SU-DHL-6 (cell line): ENCODE measurements around the gene PRIMPOL.
"Not testable (repeated sequence)": the region's sequence is repeated elsewhere in the genome, so short reads cannot be mapped to it uniquely, and the experiment has no call there.

Experiments used
- H2AFZ ChIP-seq: fragments of 200-600 bp; sonication (generic); 2 replicates; pipeline ENCODE4 v1.6.1; 2014; ENCODE audit warnings: low read depth, mild to moderate bottlenecking, moderate library complexity, mixed read lengths, antibody characterized with exemption, low read length; ENCODE audit not compliant: severe bottlenecking
- H3F3A ChIP-seq: fragments of 200-600 bp; shearing (Covaris generic); 2 replicates; pipeline ENCODE4 v1.6.0; 2016; ENCODE audit warnings: antibody characterized with exemption, mild to moderate bottlenecking; ENCODE audit not compliant: insufficient read depth
- H3K27ac ChIP-seq: fragments of 200-600 bp; sonication (generic); 2 replicates; pipeline ENCODE4 v1.5.1; 2016; ENCODE audit warnings: low read depth, mild to moderate bottlenecking, low read length, moderate library complexity, mixed read lengths
- H3K27me3 ChIP-seq: fragments of 200-600 bp; sonication (generic), shearing (Covaris generic); 2 replicates; pipeline ENCODE4 v1.6.0; 2014; ENCODE audit warnings: mild to moderate bottlenecking, low read length
- H3K36me3 ChIP-seq: fragments of 200-600 bp; sonication (generic); 2 replicates; pipeline ENCODE4 v1.6.1; 2014; ENCODE audit warnings: mild to moderate bottlenecking, low read length, mixed read lengths
- H3K4me2 ChIP-seq: fragments of 300-600, 200-600 bp; shearing (Covaris generic), sonication (generic); 2 replicates; pipeline ENCODE4 v1.6.0; 2014; ENCODE audit warnings: low read length, low read depth, mild to moderate bottlenecking; ENCODE audit not compliant: poor library complexity, severe bottlenecking
- H3K4me3 ChIP-seq: fragments of 200-600 bp; sonication (generic); 2 replicates; pipeline ENCODE4 v1.5.1; 2014; ENCODE audit warnings: antibody characterized with exemption, low read length, mild to moderate bottlenecking, mixed read lengths; ENCODE audit not compliant: insufficient read depth, poor library complexity, severe bottlenecking
- H3K79me2 ChIP-seq: fragments of 200-600 bp; sonication (generic); 2 replicates; pipeline ENCODE4 v1.6.1; 2014; ENCODE audit warnings: mild to moderate bottlenecking, low read length, moderate library complexity; ENCODE audit not compliant: insufficient read depth
- H3K9ac ChIP-seq: fragments of 200-600 bp; sonication (generic); 2 replicates; pipeline ENCODE4 v1.7.0; 2014; ENCODE audit warnings: mild to moderate bottlenecking, low read length
- H3K9me2 ChIP-seq: fragments of 200-600 bp; sonication (generic); replicated peaks from 2 replicates; pipeline ENCODE4 v1.6.1; 2014; ENCODE audit warnings: low read length; ENCODE audit not compliant: insufficient read depth
- H3K9me3 ChIP-seq: fragments of 200-600 bp; sonication (generic); 2 replicates; pipeline ENCODE4 v1.6.1; 2014; ENCODE audit warnings: low read length, mixed read lengths; ENCODE audit not compliant: insufficient read depth
- H4K20me1 ChIP-seq: fragments of 200-600 bp; sonication (generic); 2 replicates; pipeline ENCODE4 v1.6.1; 2014; ENCODE audit warnings: low read depth, mild to moderate bottlenecking, antibody characterized with exemption, low read length, moderate library complexity, mixed read lengths
- CTCF ChIP-seq: fragments of 200-600 bp; sonication (generic); IDR thresholded peaks from one replicate; pipeline ENCODE4 v1.5.1; 2017; ENCODE audit warnings: antibody characterized with exemption, mild to moderate bottlenecking, low read length, moderate library complexity; ENCODE audit not compliant: insufficient read depth, poor library complexity, severe bottlenecking
- EZH2phosphoT487 ChIP-seq: fragments of 200-600 bp; sonication (generic), shearing (Covaris generic); conservative IDR thresholded peaks from 2 replicates; pipeline ENCODE4 v1.6.1; 2018; ENCODE audit warnings: mild to moderate bottlenecking, antibody characterized with exemption, low read length, moderate library complexity, mixed read lengths

Gene PRIMPOL

DNA sequence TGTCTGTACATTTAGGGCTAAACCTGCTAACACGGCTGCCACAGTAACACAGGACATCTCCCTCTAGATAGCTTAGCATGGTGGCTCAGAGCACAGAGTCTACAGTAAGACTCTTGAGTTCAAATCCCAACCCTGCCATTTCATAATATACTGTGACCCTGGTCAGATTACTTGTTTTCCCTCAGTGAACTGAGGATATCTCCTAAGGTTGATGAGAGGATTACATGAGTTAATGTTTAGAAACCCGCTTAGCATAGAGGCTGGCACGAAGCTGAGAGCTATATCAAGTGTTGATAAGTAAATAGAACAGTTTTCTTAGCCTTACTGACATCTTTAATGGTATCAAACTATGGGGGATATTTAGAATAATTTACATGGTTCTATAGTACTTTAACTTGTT is 37.5 kb upstream of the PRIMPOL start:
- no peaks in the 10 kb centered on the region for H3K79me2 ChIP-seq
- TF ChIP-seq EZH2phosphoT487, result no peak
- TF ChIP-seq CTCF, result no peak
- no peak overlapping the region for H3K27ac ChIP-seq
- H3K36me3 ChIP-seq, result no peaks in the 10 kb centered on the region
- H4K20me1 ChIP-seq, result no peaks in the 10 kb centered on the region
- H3K9me2 ChIP-seq, result no peaks in the 10 kb centered on the region
- no peak overlapping the region for H3K9ac ChIP-seq
- H3K4me2 ChIP-seq, result no peak overlapping the region
- no peak overlapping the region for H3K4me3 ChIP-seq
- H3F3A ChIP-seq, result no peaks in the 10 kb centered on the region
- H2AFZ ChIP-seq, result no peak overlapping the region
- H3K27me3 ChIP-seq, result no peaks in the 10 kb centered on the region
- peaks cover 13% of the 10 kb centered on the region; the same call in 1 of the 2 replicates for H3K9me3 ChIP-seq

DNA sequence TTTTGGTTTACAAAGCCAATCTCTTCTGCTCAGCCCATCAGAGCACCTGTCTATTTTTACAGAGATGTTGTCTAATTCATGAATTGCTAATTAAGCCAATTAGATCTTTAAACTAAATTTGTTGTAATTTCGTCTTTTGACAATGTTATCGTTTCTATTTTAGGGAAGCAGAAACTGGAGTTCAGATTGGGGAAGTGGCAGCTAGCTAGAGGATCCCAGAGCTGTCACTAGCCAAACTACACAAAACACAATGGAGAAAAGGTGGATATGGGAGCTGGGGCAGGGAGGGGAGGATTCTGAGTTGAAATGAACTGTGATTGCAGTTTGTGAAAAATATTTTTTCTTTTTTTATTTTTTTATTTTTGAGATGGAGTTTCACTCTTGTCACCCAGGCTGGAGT is 36.1 kb upstream of the PRIMPOL start:
- TF ChIP-seq EZH2phosphoT487 (no peak), CTCF (no peak)
- Histone ChIP-seq H3K27me3 (no peaks in the 10 kb centered on the region), H3K36me3 (no peaks in the 10 kb centered on the region), H4K20me1 (no peaks in the 10 kb centered on the region), H3K9me3 (peaks cover 13% of the 10 kb centered on the region; the same call in 1 of the 2 replicates), H3K9ac (no peak overlapping the region), H3K9me2 (no peaks in the 10 kb centered on the region), H3K4me3 (no peak overlapping the region), H3K79me2 (no peaks in the 10 kb centered on the region), H3K4me2 (no peak overlapping the region), H2AFZ (no peak overlapping the region), H3K27ac (no peak overlapping the region), H3F3A (no peaks in the 10 kb centered on the region)

GRCh38 chr4:184614509-184614908 is 35.0 kb upstream of the PRIMPOL start:
- Histone ChIP-seq H4K20me1 (no peaks in the 10 kb centered on the region), H3K9ac (no peak overlapping the region), H3K36me3 (no peaks in the 10 kb centered on the region)

GRCh38 chr4:184616168-184616567 is 33.4 kb upstream of the PRIMPOL start:
- not testable (repeated sequence) for H3K4me3 ChIP-seq, H3K36me3 ChIP-seq, H3K9ac ChIP-seq, H3K27me3 ChIP-seq, H4K20me1 ChIP-seq, H3K9me2 ChIP-seq, H3F3A ChIP-seq, H3K79me2 ChIP-seq, H2AFZ ChIP-seq
- H3K9me3 ChIP-seq, result peaks cover 13% of the 10 kb centered on the region; the same call in 1 of the 2 replicates
- H3K4me2 ChIP-seq, result peak overlapping the region; percentile 26
- peak overlapping the region; percentile 41 for H3K27ac ChIP-seq

More at GRCh38 chr4:184614509-184614908, 35.0 kb upstream of the PRIMPOL start:
- no peak overlapping the region for H3K27ac ChIP-seq
- H2AFZ ChIP-seq, result no peak overlapping the region
- no peaks in the 10 kb centered on the region for H3K9me2 ChIP-seq
- no peak for TF ChIP-seq CTCF
- H3K27me3 ChIP-seq, result no peaks in the 10 kb centered on the region
- no peaks in the 10 kb centered on the region for H3F3A ChIP-seq
- no peaks in the 10 kb centered on the region for H3K79me2 ChIP-seq
- H3K4me3 ChIP-seq, result no peak overlapping the region
- peaks cover 13% of the 10 kb centered on the region; the same call in 1 of the 2 replicates for H3K9me3 ChIP-seq
- no peak overlapping the region for H3K4me2 ChIP-seq
